ENCODE results near the gene PTPN2. TPM values are rescaled to one million over a fixed set of nuclear protein-coding genes. Genes with fewer than 3 reads are reported as not detected.

PTPN2 gene
- total RNA-seq, 3 donors from 2014 or later (not counting 1 experiment from before 2014, with no cell fraction given) = 110 to 115 (median 112) TPM

- H3K27me3 ChIP-seq (ENCODE audit: control insufficient read depth, insufficient read depth, low read length) = no peaks in the 10 kb centered on the region
- H3K36me3 ChIP-seq (ENCODE audit: control insufficient read depth, insufficient read depth, low read length) = peaks cover 21% of the 10 kb centered on the region
- Mint-ChIP-seq H3K9me3 (no peaks in the 10 kb centered on the region), H3K4me3 (no peak overlapping the region), H3K27ac (peak overlapping the region in 1 of 2 donors; percentile 10), H3K27me3 (ENCODE audit: low read depth in 2 of 2) (no peaks in the 10 kb centered on the region), H3K4me1 (peaks cover 40 to 53% of the 10 kb centered on the region in 2 donors), H3K36me3 (no peaks in the 10 kb centered on the region)
- no CpG with 5 or more reads among the region's 3 CpGs for WGBS (ENCODE audit: insufficient coverage)
- no peak for ATAC-seq
- H3K9me3 ChIP-seq (ENCODE audit: control insufficient read depth, insufficient read depth, low read length) = no peaks in the 10 kb centered on the region
- intact Hi-C loops (cut with micrococcal nuclease) = no loop called here
- no peak overlapping the region for H3K4me3 ChIP-seq (ENCODE audit: low read length)
- no peak for TF ChIP-seq CTCF (IDR thresholded peaks at IDR 0.05)
- DNase-seq = no peak
- H3K27ac ChIP-seq (ENCODE audit: low read length) = no peak overlapping the region
- H3K4me1 ChIP-seq (ENCODE audit: control insufficient read depth, insufficient read depth, low read length) = no peaks in the 10 kb centered on the region
Observed at GRCh38 chr18:12851716-12852115, 32.3 kb downstream of the PTPN2 start.

- intact Hi-C loops (cut with micrococcal nuclease) = no loop called here
- H3K4me3 ChIP-seq (ENCODE audit: low read length) = no peak overlapping the region
- no peak overlapping the region for H3K27ac ChIP-seq (ENCODE audit: low read length)
- 100% methylated on average over 1 of the region's 2 CpGs for WGBS (ENCODE audit: insufficient coverage)
- Mint-ChIP-seq H3K27ac (no peak overlapping the region), H3K27me3 (ENCODE audit: low read depth in 2 of 2) (no peaks in the 10 kb centered on the region), H3K4me3 (no peak overlapping the region), H3K4me1 (peaks cover 53 to 57% of the 10 kb centered on the region in 2 donors), H3K9me3 (no peaks in the 10 kb centered on the region), H3K36me3 (no peaks in the 10 kb centered on the region)
- no peaks in the 10 kb centered on the region for H3K9me3 ChIP-seq (ENCODE audit: control insufficient read depth, insufficient read depth, low read length)
- peaks cover 11% of the 10 kb centered on the region for H3K36me3 ChIP-seq (ENCODE audit: control insufficient read depth, insufficient read depth, low read length)
- DNase-seq (no peak), ATAC-seq (no peak)
- no peaks in the 10 kb centered on the region for H3K27me3 ChIP-seq (ENCODE audit: control insufficient read depth, insufficient read depth, low read length)
- no peaks in the 10 kb centered on the region for H3K4me1 ChIP-seq (ENCODE audit: control insufficient read depth, insufficient read depth, low read length)
- TF ChIP-seq CTCF (IDR thresholded peaks at IDR 0.05) = no peak
Observed at GRCh38 chr18:12849548-12849947, 34.5 kb downstream of the PTPN2 start.

- H3K4me3 ChIP-seq (ENCODE audit: low read length) = no peak overlapping the region
- Mint-ChIP-seq H3K27me3 (ENCODE audit: low read depth in 2 of 2) (no peaks in the 10 kb centered on the region), H3K4me3 (no peak overlapping the region), H3K9me3 (no peaks in the 10 kb centered on the region), H3K27ac (peak overlapping the region; percentile 13 to 45), H3K36me3 (no peaks in the 10 kb centered on the region), H3K4me1 (peaks cover 56 to 60% of the 10 kb centered on the region in 2 donors)
- H3K9me3 ChIP-seq (ENCODE audit: control insufficient read depth, insufficient read depth, low read length) = no peaks in the 10 kb centered on the region
- TF ChIP-seq CTCF (IDR thresholded peaks at IDR 0.05) = no peak
- WGBS (ENCODE audit: insufficient coverage) = 86% methylated on average over 1 of the region's 1 CpG
- intact Hi-C loops (cut with micrococcal nuclease) = no loop called here
- H3K27ac ChIP-seq (ENCODE audit: low read length) = no peak overlapping the region
- peaks cover 6% of the 10 kb centered on the region for H3K4me1 ChIP-seq (ENCODE audit: control insufficient read depth, insufficient read depth, low read length)
- peaks cover 11% of the 10 kb centered on the region for H3K36me3 ChIP-seq (ENCODE audit: control insufficient read depth, insufficient read depth, low read length)
- ATAC-seq = no peak
- no peak for DNase-seq
- H3K27me3 ChIP-seq (ENCODE audit: control insufficient read depth, insufficient read depth, low read length) = no peaks in the 10 kb centered on the region
Observed at GRCh38 chr18:12848405-12848804, 35.6 kb downstream of the PTPN2 start.

GRCh38 chr18:12844391-12844790 lies 39.6 kb downstream of the PTPN2 start:
- Histone ChIP-seq H3K27me3 (ENCODE audit: control insufficient read depth, insufficient read depth, low read length) (no peaks in the 10 kb centered on the region), H3K4me3 (ENCODE audit: low read length) (no peak overlapping the region), H3K36me3 (ENCODE audit: control insufficient read depth, insufficient read depth, low read length) (peaks cover 9% of the 10 kb centered on the region), H3K27ac (ENCODE audit: low read length) (peak overlapping the region; percentile 43), H3K9me3 (ENCODE audit: control insufficient read depth, insufficient read depth, low read length) (no peaks in the 10 kb centered on the region), H3K4me1 (ENCODE audit: control insufficient read depth, insufficient read depth, low read length) (peaks cover 33% of the 10 kb centered on the region)
- intact Hi-C loops (cut with micrococcal nuclease) = no loop called here
- H3K4me3 Mint-ChIP-seq = peak overlapping the region; percentile 73
- ATAC-seq (no peak), DNase-seq (no peak)
- H3K9me3 Mint-ChIP-seq = no peaks in the 10 kb centered on the region
- WGBS (ENCODE audit: insufficient coverage) = no CpG with 5 or more reads among the region's 2 CpGs
- no peaks in the 10 kb centered on the region for H3K27me3 Mint-ChIP-seq (ENCODE audit: low read depth in 2 of 2)
- TF ChIP-seq CTCF (IDR thresholded peaks at IDR 0.05) = no peak
- H3K36me3 Mint-ChIP-seq = no peaks in the 10 kb centered on the region
- peak overlapping the region; percentile 84 to 98 for H3K27ac Mint-ChIP-seq
- peaks cover 80 to 81% of the 10 kb centered on the region in 2 donors for H3K4me1 Mint-ChIP-seq

Measured in natural killer cell (primary cell).